HG02885 (cell line): ENCODE measurements around the gene EDC4.
"Not testable (repeated sequence)": the region's sequence is repeated elsewhere in the genome, so short reads cannot be mapped to it uniquely, and the experiment has no call there.

ENCODE experiments used
- ATAC-seq: cut with Tn5 transposase; IDR thresholded peaks from one replicate; pipeline ENCODE4 v1.9.1; 2021; ENCODE audit warnings: mild to moderate bottlenecking; ENCODE audit not compliant: unreplicated experiment, poor library complexity

The EDC4 gene

GRCh38 chr16:67847064-67847861 is 25.6 kb upstream of the EDC4 start, which contains the start of gene CENPT:
Gene CENPT, minus strand, starts transcription at chr16:67847693. Its CDS starts 13,834 bp downstream, at chr16:67833859.
- ATAC-seq, result peak; percentile 38

GRCh38 chr16:67848118-67848517 is 24.7 kb upstream of the EDC4 start:
- ATAC-seq, result no peak

GRCh38 chr16:67853670-67854069 is 19.2 kb upstream of the EDC4 start:
- ATAC-seq, result no peak

GRCh38 chr16:67855789-67856188 is 17.1 kb upstream of the EDC4 start:
- ATAC-seq, result no peak

GRCh38 chr16:67856927-67857546 is 15.8 kb upstream of the EDC4 start:
- no peak for ATAC-seq

- no peak for ATAC-seq
Observed at GRCh38 chr16:67857547-67858233, 15.2 kb upstream of the EDC4 start.

- no peak for ATAC-seq
Observed at GRCh38 chr16:67858500-67858899, 14.4 kb upstream of the EDC4 start.

- no peak for ATAC-seq
Observed at GRCh38 chr16:67860589-67861398, 12.1 kb upstream of the EDC4 start.

- ATAC-seq, result no peak
Observed at GRCh38 chr16:67861877-67862276, 11.0 kb upstream of the EDC4 start.

GRCh38 chr16:67862623-67863583 is 9.9 kb upstream of the EDC4 start:
- ATAC-seq, result no peak

GRCh38 chr16:67864044-67864443 is 8.8 kb upstream of the EDC4 start:
- ATAC-seq, result not testable (repeated sequence)

GRCh38 chr16:67864594-67864993 is 8.3 kb upstream of the EDC4 start:
- ATAC-seq, result no peak

GRCh38 chr16:67865318-67865717 is 7.5 kb upstream of the EDC4 start:
- no peak for ATAC-seq

- ATAC-seq, result no peak
Observed at GRCh38 chr16:67868290-67868689, 4.6 kb upstream of the EDC4 start.

- no peak for ATAC-seq
Observed at GRCh38 chr16:67869653-67870052, 3.2 kb upstream of the EDC4 start.

- ATAC-seq, result no peak
Observed at GRCh38 chr16:67871256-67871655, 1.6 kb upstream of the EDC4 start.

- no peak for ATAC-seq
Observed at GRCh38 chr16:67872131-67872630, 671 bp upstream of the EDC4 start.

GRCh38 chr16:67873435-67874370 is 851 bp downstream of the EDC4 start:
- no peak for ATAC-seq
